Endodermal cell (in vitro differentiated cells): ENCODE results near the gene CDCA8. TPM values are rescaled to one million over a fixed set of nuclear protein-coding genes. Genes with fewer than 3 reads are reported as not detected.
"Not testable (repeated sequence)": the region's sequence is repeated elsewhere in the genome, so short reads cannot be mapped to it uniquely, and the experiment has no call there.

Experiments
- DNase-seq: peaks from one replicate; pipeline ENCODE4 v3.0.0-alpha.2; 2017
- H3K27ac ChIP-seq: 2 replicates; pipeline ENCODE4 v1.5.1; 2013; ENCODE audit warnings: mild to moderate bottlenecking, low read depth, low read length, moderate library complexity
- H3K27me3 ChIP-seq: 2 replicates; pipeline ENCODE4 v1.6.1; 2013; ENCODE audit warnings: mild to moderate bottlenecking, low read length, moderate library complexity; ENCODE audit not compliant: insufficient read depth, control insufficient read depth, poor library complexity, severe bottlenecking
- H3K36me3 ChIP-seq: 2 replicates; pipeline ENCODE4 v1.7.0; 2013; ENCODE audit warnings: mild to moderate bottlenecking, low read length, moderate library complexity; ENCODE audit not compliant: control insufficient read depth, insufficient read depth
- H3K4me1 ChIP-seq: one replicate; pipeline ENCODE4 v1.7.0; 2013; ENCODE audit warnings: low read length; ENCODE audit not compliant: control insufficient read depth, insufficient read depth
- H3K4me3 ChIP-seq: 2 replicates; pipeline ENCODE4 v1.5.1; 2013; ENCODE audit warnings: mild to moderate bottlenecking, low read length, moderate library complexity
- H3K9ac ChIP-seq: 2 replicates; pipeline ENCODE4 v1.6.1; 2013; ENCODE audit warnings: mild to moderate bottlenecking, low read length, moderate library complexity; ENCODE audit not compliant: poor library complexity, severe bottlenecking; ENCODE audit errors: extremely low read depth
- H3K9me3 ChIP-seq: 2 replicates; pipeline ENCODE4 v1.6.1; 2013; ENCODE audit warnings: mild to moderate bottlenecking, low read length, moderate library complexity; ENCODE audit not compliant: control insufficient read depth
- H3K27ac Mint-ChIP-seq: 2 replicates; pipeline ENCODE4 v1.8.0; 2020; ENCODE audit warnings: mixed read lengths
- H3K27me3 Mint-ChIP-seq: 2 replicates; pipeline ENCODE4 v1.8.0; 2021; ENCODE audit warnings: mild to moderate bottlenecking, mixed read lengths; ENCODE audit not compliant: insufficient read depth
- H3K36me3 Mint-ChIP-seq: 2 replicates; pipeline ENCODE4 v1.8.0; 2020; ENCODE audit warnings: low read depth, mixed read lengths
- H3K4me1 Mint-ChIP-seq: 2 replicates; pipeline ENCODE4 v1.8.0; 2020; ENCODE audit warnings: mixed read lengths
- H3K4me3 Mint-ChIP-seq: 2 replicates; pipeline ENCODE4 v1.8.0; 2020; ENCODE audit warnings: mild to moderate bottlenecking, moderate library complexity, mixed read lengths
- H3K9me3 Mint-ChIP-seq: 2 replicates; pipeline ENCODE4 v1.8.0; 2020; ENCODE audit warnings: mild to moderate bottlenecking, mixed read lengths
- CTCF ChIP-seq: fragments of 200-600 bp; sonication (generic); conservative IDR thresholded peaks from 2 replicates; pipeline ENCODE4 v1.5.0; 2021; ENCODE audit warnings: antibody characterized with exemption, mild to moderate bottlenecking
- WGBS, 2 experiments: methylation state at CpG; one replicate each; pipeline versions ENCODE4 v1.1.5 to v1.1.7; 2013; ENCODE audit warnings: missing lambda C conversion rate in 2 of 2, mixed read lengths in 1 of 2; ENCODE audit not compliant: insufficient coverage in 1 of 2, insufficient read length in 1 of 2; 5-methylcytosine and 5-hydroxymethylcytosine counted together
- total RNA-seq, 2 donors: library from RNA; stranded (reverse); fragmentation: NEBNext Ultra II Directional in 1 of 2; extraction: Animal tissue kit (Norgen Biotek cat#: 25700) in 1 of 2; gene quantifications; 2 replicates in 1 of 2; 3 replicates in 1 of 2; pipeline ENCODE4 v1.2.1, GENCODE V29; 2021

The CDCA8 gene
- total RNA-seq, 2 donors from 2014 or later, result 27.7 to 49.7 TPM

GRCh38 chr1:37677808-37678207, 14.5 kb upstream of the CDCA8 start:
- Mint-ChIP-seq H3K27me3 (peaks cover 32% of the 10 kb centered on the region), H3K9me3 (no peaks in the 10 kb centered on the region), H3K27ac (no peak overlapping the region), H3K4me3 (no peak overlapping the region), H3K4me1 (no peaks in the 10 kb centered on the region), H3K36me3 (peaks cover 5% of the 10 kb centered on the region)
- Histone ChIP-seq H3K36me3 (peaks cover 20% of the 10 kb centered on the region), H3K4me1 (no peaks in the 10 kb centered on the region), H3K4me3 (no peak overlapping the region), H3K9me3 (no peaks in the 10 kb centered on the region), H3K27ac (no peak overlapping the region), H3K27me3 (peaks cover 60% of the 10 kb centered on the region), H3K9ac (no peak overlapping the region)
- 92 to 100% methylated on average over 2 to 5 of the region's 5 CpGs for WGBS, 2 experiments
- no peak for DNase-seq
- TF ChIP-seq CTCF, result no peak

- Mint-ChIP-seq H3K27me3 (peaks cover 23% of the 10 kb centered on the region), H3K27ac (no peak overlapping the region)
These were observed 11.4 kb upstream of the CDCA8 start for GRCh38 chr1:37680933-37681332.

GRCh38 chr1:37682334-37682987, 9.9 kb upstream of the CDCA8 start:
- Mint-ChIP-seq H3K4me1 (no peaks in the 10 kb centered on the region), H3K27me3 (peaks cover 10% of the 10 kb centered on the region), H3K27ac (no peak overlapping the region), H3K36me3 (peaks cover 40% of the 10 kb centered on the region), H3K9me3 (no peaks in the 10 kb centered on the region), H3K4me3 (no peak overlapping the region)
- WGBS, 2 experiments, result 78 to 80% methylated on average over 5 of the region's 5 CpGs
- Histone ChIP-seq H3K27ac (no peak overlapping the region), H3K27me3 (peaks cover 14% of the 10 kb centered on the region), H3K36me3 (peaks cover 48% of the 10 kb centered on the region), H3K9ac (no peak overlapping the region), H3K4me3 (no peak overlapping the region), H3K4me1 (no peaks in the 10 kb centered on the region), H3K9me3 (no peaks in the 10 kb centered on the region)
- peak; percentile 90 for DNase-seq
- TF ChIP-seq CTCF, result peak; percentile 97

More at GRCh38 chr1:37680933-37681332, 11.4 kb upstream of the CDCA8 start:
- Histone ChIP-seq H3K36me3 (peaks cover 33% of the 10 kb centered on the region), H3K27me3 (peaks cover 30% of the 10 kb centered on the region), H3K4me1 (no peaks in the 10 kb centered on the region), H3K9me3 (no peaks in the 10 kb centered on the region), H3K27ac (no peak overlapping the region), H3K4me3 (no peak overlapping the region), H3K9ac (no peak overlapping the region)
- no peak for TF ChIP-seq CTCF
- Mint-ChIP-seq H3K36me3 (peaks cover 31% of the 10 kb centered on the region), H3K9me3 (no peaks in the 10 kb centered on the region), H3K4me1 (no peaks in the 10 kb centered on the region), H3K4me3 (no peak overlapping the region)
- WGBS, 2 experiments, result 93 to 95% methylated on average over 2 to 3 of the region's 3 CpGs
- DNase-seq, result no peak

GRCh38 chr1:37684182-37684581, 8.1 kb upstream of the CDCA8 start:
- not testable (repeated sequence) for H3K4me3 ChIP-seq, H3K9ac ChIP-seq, H3K27me3 ChIP-seq, H3K27ac ChIP-seq, H3K4me3 Mint-ChIP-seq, DNase-seq, H3K9me3 Mint-ChIP-seq, H3K9me3 ChIP-seq, H3K4me1 Mint-ChIP-seq, H3K4me1 ChIP-seq, H3K27ac Mint-ChIP-seq, H3K27me3 Mint-ChIP-seq
- peaks cover 51% of the 10 kb centered on the region for H3K36me3 Mint-ChIP-seq
- peaks cover 64% of the 10 kb centered on the region for H3K36me3 ChIP-seq
- 90 to 93% methylated on average over 6 to 9 of the region's 9 CpGs for WGBS, 2 experiments
